ENCODE data around the gene NUP98.

- no peak for TF ChIP-seq CTCF (IDR thresholded peaks at IDR 0.05)
- no peak for TF ChIP-seq POLR2AphosphoS5 (IDR thresholded peaks at IDR 0.05)
- TF ChIP-seq POLR2A (IDR thresholded peaks at IDR 0.05), result no peak
Observed at GRCh38 chr11:3816673-3817072, 19.3 kb upstream of the NUP98 start.
